GM13976 (cell line): ENCODE measurements around the gene PPP1R37.

ENCODE experiments used
- DNase-seq: peaks from one replicate; pipeline ENCODE4 v3.0.0; 2012; ENCODE audit warnings: low spot score
- in situ Hi-C: fragments of 300-500 bp; cut with MboI; formaldehyde crosslinking; loops from one replicate; pipeline ENCODE4 v1.12.0; 2022; ENCODE audit warnings: low sequenced_read_pairs, mixed read lengths, inconsistent platforms; ENCODE audit not compliant: unreplicated experiment
- TF ChIP-seq, protein P1 (sequence below): IDR thresholded peaks from 2 replicates; pipeline ENCODE4 v1.5.1; 2012; ENCODE audit warnings: borderline replicate concordance, mild to moderate bottlenecking; ENCODE audit not compliant: insufficient read depth; ENCODE audit errors: extremely low read depth, missing control alignments, control extremely low read depth

The PPP1R37 gene

DNA sequence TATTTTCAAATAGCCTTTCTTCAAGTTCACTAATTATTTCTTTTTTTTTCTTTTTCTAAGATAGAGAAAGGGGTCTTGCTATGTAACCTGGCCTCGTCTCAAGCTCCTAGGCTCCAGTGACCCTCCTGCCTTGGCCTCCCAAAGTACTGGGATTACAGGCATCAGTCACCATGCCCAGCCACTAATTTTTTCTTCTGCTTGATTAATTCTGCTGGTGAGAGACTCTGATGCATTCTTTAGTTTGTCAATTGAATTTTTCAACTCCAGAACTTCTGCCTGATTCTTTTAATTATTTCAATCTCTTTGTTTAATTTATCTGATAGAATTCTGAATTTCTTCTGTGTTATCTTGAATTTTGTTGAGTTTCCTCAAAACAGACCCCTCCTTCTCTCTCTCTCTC is 97.0 kb downstream of the PPP1R37 start:
- in situ Hi-C loops: no loop called here
- TF ChIP-seq, protein P1, sequence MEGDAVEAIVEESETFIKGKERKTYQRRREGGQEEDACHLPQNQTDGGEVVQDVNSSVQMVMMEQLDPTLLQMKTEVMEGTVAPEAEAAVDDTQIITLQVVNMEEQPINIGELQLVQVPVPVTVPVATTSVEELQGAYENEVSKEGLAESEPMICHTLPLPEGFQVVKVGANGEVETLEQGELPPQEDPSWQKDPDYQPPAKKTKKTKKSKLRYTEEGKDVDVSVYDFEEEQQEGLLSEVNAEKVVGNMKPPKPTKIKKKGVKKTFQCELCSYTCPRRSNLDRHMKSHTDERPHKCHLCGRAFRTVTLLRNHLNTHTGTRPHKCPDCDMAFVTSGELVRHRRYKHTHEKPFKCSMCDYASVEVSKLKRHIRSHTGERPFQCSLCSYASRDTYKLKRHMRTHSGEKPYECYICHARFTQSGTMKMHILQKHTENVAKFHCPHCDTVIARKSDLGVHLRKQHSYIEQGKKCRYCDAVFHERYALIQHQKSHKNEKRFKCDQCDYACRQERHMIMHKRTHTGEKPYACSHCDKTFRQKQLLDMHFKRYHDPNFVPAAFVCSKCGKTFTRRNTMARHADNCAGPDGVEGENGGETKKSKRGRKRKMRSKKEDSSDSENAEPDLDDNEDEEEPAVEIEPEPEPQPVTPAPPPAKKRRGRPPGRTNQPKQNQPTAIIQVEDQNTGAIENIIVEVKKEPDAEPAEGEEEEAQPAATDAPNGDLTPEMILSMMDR: no peak
- DNase-seq: no peak

DNA sequence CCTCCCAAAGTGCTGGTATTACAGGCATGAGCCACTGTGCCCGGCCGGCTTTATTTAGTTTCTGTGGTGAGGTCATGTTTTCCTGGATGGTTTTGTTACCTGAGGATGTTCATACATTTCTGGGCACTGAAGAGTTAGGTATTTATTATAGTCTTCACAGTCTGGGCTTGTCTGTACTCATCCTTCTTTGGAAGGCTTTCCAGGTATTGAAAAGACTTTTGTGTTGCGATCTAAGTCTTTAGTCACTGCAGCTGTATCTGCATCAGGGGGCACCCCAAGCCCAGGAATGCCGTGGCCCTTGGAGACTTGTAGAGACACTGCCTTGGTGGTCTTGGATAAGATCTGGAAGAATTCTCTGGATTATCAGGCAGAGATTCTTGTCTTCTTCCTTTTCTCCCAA is 98.4 kb downstream of the PPP1R37 start:
- TF ChIP-seq, protein P1: no peak
- in situ Hi-C loops: no loop called here
- DNase-seq: no peak

DNA sequence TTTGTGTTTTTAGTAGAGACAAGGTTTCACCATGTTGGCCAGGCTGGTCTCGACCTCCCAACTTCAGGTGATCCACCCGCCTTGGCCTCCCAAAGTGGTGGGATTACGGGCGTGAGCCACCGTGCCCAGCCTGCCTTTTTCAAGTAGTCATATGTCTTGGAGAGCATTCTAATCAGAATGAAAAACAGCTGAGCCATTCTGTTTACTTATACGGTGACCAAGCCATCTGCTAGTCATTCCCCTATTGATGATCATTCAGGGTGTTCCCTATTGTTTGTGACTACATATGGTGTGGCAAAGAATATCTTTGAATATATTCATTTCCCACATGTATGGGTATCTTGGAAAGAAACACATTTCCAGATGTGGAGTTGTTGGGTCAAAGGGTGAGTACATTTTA is 102.8 kb downstream of the PPP1R37 start:
- TF ChIP-seq, protein P1: no peak
- no peak for DNase-seq
- in situ Hi-C loops: no loop called here
